ENCODE measurements around the gene ARMC12. TPM values are rescaled to one million over a fixed set of nuclear protein-coding genes. Genes with fewer than 3 reads are reported as not detected.

ARMC12 gene
- total RNA-seq, 1 donor from 2014 or later = 0.53 TPM

DNA sequence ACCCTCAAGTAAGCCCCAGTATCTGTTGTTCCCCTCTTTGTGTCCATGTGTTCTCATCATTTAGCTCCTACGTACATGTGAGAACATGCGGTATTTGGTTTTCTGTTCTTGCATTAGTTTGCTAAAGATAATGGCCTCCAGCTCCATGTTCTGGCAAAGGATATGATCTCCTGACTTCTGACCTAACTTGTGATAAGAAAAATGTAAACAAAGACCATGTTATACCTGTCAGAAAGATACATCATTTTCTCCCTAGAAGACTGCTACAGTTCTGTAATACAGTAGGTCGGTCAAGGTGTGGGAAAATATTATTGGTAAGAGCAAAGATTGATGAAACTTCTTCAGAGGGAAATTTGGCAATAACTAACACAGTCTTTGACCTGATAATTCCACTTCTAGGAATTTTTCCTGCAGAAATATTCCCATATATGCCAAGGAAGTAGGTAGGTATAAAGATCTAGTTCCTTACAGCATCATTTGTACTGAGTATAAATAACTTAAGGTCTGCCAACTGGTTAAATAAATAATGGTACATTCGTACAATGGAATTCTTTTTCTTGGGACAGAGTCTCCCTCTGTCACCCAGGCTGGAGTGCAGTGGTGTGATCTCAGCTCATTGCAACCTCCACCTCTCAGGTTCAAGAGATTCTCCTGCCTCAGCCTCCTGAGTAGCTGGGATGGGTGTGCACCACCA, 29.0 kb upstream of the ARMC12 start:
- TF ChIP-seq, protein P1, sequence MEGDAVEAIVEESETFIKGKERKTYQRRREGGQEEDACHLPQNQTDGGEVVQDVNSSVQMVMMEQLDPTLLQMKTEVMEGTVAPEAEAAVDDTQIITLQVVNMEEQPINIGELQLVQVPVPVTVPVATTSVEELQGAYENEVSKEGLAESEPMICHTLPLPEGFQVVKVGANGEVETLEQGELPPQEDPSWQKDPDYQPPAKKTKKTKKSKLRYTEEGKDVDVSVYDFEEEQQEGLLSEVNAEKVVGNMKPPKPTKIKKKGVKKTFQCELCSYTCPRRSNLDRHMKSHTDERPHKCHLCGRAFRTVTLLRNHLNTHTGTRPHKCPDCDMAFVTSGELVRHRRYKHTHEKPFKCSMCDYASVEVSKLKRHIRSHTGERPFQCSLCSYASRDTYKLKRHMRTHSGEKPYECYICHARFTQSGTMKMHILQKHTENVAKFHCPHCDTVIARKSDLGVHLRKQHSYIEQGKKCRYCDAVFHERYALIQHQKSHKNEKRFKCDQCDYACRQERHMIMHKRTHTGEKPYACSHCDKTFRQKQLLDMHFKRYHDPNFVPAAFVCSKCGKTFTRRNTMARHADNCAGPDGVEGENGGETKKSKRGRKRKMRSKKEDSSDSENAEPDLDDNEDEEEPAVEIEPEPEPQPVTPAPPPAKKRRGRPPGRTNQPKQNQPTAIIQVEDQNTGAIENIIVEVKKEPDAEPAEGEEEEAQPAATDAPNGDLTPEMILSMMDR (IDR thresholded peaks at IDR 0.05; ENCODE audit: insufficient read depth, low read length, severe bottlenecking) = no peak
- FAIRE-seq (no peak), DNase-seq (ENCODE audit: low read depth) (no peak)
- Histone ChIP-seq H3K36me3 (ENCODE audit: control insufficient read depth, insufficient read depth, low read length) (no peaks in the 10 kb centered on the region), H3K27me3 (ENCODE audit: control insufficient read depth, insufficient read depth, low read length) (no peaks in the 10 kb centered on the region), H3K4me3 (ENCODE audit: low read depth, low read length) (no peak overlapping the region)

DNA sequence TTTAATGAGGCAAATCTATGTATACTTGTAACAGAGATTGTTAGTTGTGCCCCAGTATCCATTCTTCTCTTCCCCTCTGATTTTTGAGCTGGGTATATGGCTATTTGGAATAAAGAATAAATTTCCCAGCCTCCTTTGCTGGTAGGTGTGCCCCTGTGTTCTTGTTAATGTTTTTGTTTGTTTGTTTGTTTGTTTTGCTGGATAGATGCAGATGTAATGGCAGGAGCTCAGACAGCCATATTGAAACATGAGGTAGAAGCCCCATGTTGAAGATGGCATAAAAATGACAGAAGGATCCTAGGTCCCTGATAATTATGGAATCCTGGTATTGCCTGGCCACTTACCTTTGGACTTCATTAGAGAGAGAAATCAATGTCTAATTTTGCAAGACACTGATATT, 28.2 kb upstream of the ARMC12 start:
- no peak for FAIRE-seq
- no peak for DNase-seq (ENCODE audit: low read depth)
- Histone ChIP-seq H3K27me3 (ENCODE audit: control insufficient read depth, insufficient read depth, low read length) (no peaks in the 10 kb centered on the region), H3K36me3 (ENCODE audit: control insufficient read depth, insufficient read depth, low read length) (no peaks in the 10 kb centered on the region), H3K4me3 (ENCODE audit: low read depth, low read length) (no peak overlapping the region)
- TF ChIP-seq, protein P1 (IDR thresholded peaks at IDR 0.05; ENCODE audit: insufficient read depth, low read length, severe bottlenecking) = no peak

DNA sequence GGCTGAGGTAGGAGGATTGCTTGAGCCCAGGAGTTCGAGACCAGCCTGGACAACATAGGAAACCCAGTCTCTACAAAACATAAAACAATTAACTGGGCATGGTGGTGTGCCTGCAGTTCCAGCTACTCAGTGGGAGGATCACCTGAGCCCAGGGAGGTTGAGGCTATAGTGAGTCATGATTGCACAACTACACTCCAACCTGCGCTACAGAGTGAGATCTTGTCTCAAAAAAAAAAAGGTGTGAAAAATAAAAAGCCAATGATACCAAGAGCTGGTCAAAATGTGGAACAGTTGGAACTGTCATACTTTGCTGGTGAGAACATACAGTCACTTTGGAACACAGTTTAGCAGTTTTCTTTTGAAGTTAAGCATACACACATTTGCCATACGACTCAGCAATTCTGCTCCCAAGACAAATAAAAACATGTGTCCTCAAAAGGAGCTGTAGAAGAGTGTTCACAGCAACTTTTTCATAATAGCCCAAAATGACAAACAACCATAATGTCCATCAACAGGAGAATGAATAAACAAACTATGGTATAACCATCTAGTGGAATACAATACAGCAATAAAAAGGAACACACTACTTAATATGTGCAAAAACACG, 26.5 kb upstream of the ARMC12 start:
- DNase-seq (ENCODE audit: low read depth) (peak; percentile 92), FAIRE-seq (no peak)
- no peaks in the 10 kb centered on the region for H3K27me3 ChIP-seq (ENCODE audit: control insufficient read depth, insufficient read depth, low read length)

DNA sequence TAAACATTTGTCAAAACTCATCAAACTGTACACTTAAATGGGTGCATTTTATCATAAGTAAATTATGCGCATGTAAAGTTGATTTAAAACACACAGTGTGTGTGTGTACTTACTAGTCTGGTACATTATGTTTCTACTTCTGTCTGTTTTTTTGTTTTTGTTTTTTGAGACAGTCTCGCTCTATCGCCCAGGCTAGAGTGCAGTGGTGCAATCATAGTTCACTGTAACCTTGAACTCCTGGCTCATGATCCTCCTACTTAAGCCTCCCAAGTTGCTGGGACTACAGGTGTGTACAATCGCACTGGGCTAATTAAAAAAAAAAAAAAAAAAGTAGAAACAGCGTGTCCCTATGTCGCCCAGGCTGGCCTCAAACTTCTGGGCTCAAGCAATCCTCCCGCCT, 25.1 kb upstream of the ARMC12 start:
- DNase-seq (ENCODE audit: low read depth) (no peak), FAIRE-seq (no peak)
- H3K4me3 ChIP-seq (ENCODE audit: low read depth, low read length) = no peak overlapping the region
- no peaks in the 10 kb centered on the region for H3K36me3 ChIP-seq (ENCODE audit: control insufficient read depth, insufficient read depth, low read length)
- H3K27me3 ChIP-seq (ENCODE audit: control insufficient read depth, insufficient read depth, low read length) = no peaks in the 10 kb centered on the region
- TF ChIP-seq, protein P1 (IDR thresholded peaks at IDR 0.05; ENCODE audit: insufficient read depth, low read length, severe bottlenecking) = no peak

More for the DNA sequence above, 26.5 kb upstream of the ARMC12 start:
- TF ChIP-seq, protein P1 (IDR thresholded peaks at IDR 0.05; ENCODE audit: insufficient read depth, low read length, severe bottlenecking) = no peak
- no peaks in the 10 kb centered on the region for H3K36me3 ChIP-seq (ENCODE audit: control insufficient read depth, insufficient read depth, low read length)
- H3K4me3 ChIP-seq (ENCODE audit: low read depth, low read length) = no peak overlapping the region

DNA sequence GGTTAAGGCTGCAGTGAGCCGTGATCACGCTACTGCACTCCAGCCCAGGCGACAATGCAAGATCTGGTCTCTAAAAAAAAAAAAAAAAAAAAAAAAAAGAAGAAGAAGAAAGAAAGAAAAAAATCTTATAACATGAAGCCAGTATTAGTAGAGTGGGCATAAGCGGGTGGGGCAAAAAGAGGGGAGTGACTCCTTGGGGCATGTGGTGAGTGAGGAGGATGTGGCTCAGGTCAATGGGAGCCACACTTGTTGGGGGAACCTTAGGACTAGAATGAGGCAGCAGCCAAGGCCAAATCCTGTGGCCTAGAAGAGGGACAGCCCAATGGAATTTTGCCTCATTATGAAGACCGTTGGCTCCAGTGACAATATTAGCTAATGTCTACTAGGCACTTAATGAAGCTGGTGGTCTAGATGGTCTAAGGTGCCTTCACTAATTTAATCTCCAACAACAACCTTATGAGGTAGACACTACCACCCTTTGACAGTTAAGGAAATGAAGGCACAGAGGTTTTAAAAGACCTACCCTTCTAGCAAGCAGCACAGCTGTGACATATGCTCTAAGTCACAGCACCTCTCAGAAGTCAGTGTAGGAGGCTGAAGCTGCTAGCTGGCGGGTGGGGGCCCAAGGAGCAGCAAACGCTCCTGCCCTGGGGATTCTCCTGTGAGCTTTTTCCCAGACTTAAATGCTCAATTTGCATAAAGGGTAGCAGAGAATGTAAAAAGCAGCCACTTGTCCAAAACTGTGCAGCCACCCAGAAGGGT, 23.6 kb upstream of the ARMC12 start:
- TF ChIP-seq, protein P1 (IDR thresholded peaks at IDR 0.05; ENCODE audit: insufficient read depth, low read length, severe bottlenecking) = no peak
- H3K4me3 ChIP-seq (ENCODE audit: low read depth, low read length) = no peak overlapping the region
- no peaks in the 10 kb centered on the region for H3K36me3 ChIP-seq (ENCODE audit: control insufficient read depth, insufficient read depth, low read length)
- FAIRE-seq (no peak), DNase-seq (ENCODE audit: low read depth) (no peak)
- no peaks in the 10 kb centered on the region for H3K27me3 ChIP-seq (ENCODE audit: control insufficient read depth, insufficient read depth, low read length)
